Upper lobe of right lung (tissue), 1 donor: ENCODE data around the gene RLN3. TPM values are rescaled to one million over a fixed set of nuclear protein-coding genes. Genes with fewer than 3 reads are reported as not detected.

Source experiments
- ATAC-seq: fragments of 200-7000 bp; cut with Tn5 transposase; one replicate; pipeline ENCODE4 v1.9.1; 2020; ENCODE audit warnings: mild to moderate bottlenecking, moderate library complexity
- DNase-seq: peaks from one replicate; pipeline ENCODE4 v3.0.0-alpha.2; 2020
- H3K27ac ChIP-seq: fragments of 200-600 bp; one replicate; pipeline ENCODE4 v1.8.0; 2022
- H3K27me3 ChIP-seq: fragments of 200-600 bp; one replicate; pipeline ENCODE4 v1.8.0; 2022; ENCODE audit warnings: mild to moderate bottlenecking
- H3K36me3 ChIP-seq: fragments of 200-600 bp; one replicate; pipeline ENCODE4 v1.8.0; 2022
- H3K4me1 ChIP-seq: fragments of 200-600 bp; one replicate; pipeline ENCODE4 v1.8.0; 2022
- H3K4me3 ChIP-seq: fragments of 200-600 bp; one replicate; pipeline ENCODE4 v1.8.0; 2022; ENCODE audit warnings: mild to moderate bottlenecking
- H3K9me3 ChIP-seq: fragments of 200-600 bp; one replicate; pipeline ENCODE4 v1.8.0; 2022
- intact Hi-C: fragments of 100-400 bp; cut with DNase I; formaldehyde crosslinking; loops from one replicate; pipeline ENCODE4 v1.11.0; 2022
- total RNA-seq: library from RNA; stranded (reverse); fragmentation: NEBNext Ultra II Directional; extraction: Animal tissue kit (Norgen Biotek cat#: 25700); gene quantifications from one replicate; pipeline ENCODE4 v1.2.1, GENCODE V29; 2021
- TF ChIP-seq, protein P1 (sequence below): fragments of 200-600 bp; IDR thresholded peaks from one replicate; pipeline ENCODE4 v1.8.0; 2022; ENCODE audit warnings: antibody characterized with exemption
- donor health status: DM: no; HTN: yes; CAD: no; lungs with severe emphysema.

The RLN3 gene
- total RNA-seq, 1 donor from 2014 or later: not detected

DNA sequence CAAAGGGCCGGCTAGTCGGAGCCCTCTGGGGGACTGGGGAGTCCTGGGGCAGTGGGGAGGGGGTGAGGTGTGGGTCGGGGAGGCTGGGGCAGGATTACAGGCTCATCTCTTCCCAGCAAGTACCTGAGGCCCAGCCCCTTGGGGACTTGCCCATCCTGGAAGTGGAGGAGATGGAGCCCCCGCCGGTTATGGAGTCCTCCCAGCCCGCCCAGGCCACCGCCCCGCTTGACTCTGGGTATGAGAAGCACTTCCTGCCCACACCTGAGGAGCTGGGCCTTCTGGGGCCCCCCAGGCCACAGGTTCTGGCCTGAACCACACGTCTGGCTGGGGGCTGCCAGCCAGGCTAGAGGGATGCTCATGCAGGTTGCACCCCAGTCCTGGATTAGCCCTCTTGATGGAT, 24.0 kb downstream of the RLN3 start:
- Histone ChIP-seq H3K4me1 (no peaks in the 10 kb centered on the region), H3K27ac (no peak overlapping the region), H3K4me3 (no peak overlapping the region), H3K36me3 (peaks cover 14% of the 10 kb centered on the region), H3K9me3 (no peaks in the 10 kb centered on the region), H3K27me3 (no peaks in the 10 kb centered on the region)
- no peak for ATAC-seq
- intact Hi-C loops: no loop called here
- peak; percentile 63 for DNase-seq
- TF ChIP-seq, protein P1, sequence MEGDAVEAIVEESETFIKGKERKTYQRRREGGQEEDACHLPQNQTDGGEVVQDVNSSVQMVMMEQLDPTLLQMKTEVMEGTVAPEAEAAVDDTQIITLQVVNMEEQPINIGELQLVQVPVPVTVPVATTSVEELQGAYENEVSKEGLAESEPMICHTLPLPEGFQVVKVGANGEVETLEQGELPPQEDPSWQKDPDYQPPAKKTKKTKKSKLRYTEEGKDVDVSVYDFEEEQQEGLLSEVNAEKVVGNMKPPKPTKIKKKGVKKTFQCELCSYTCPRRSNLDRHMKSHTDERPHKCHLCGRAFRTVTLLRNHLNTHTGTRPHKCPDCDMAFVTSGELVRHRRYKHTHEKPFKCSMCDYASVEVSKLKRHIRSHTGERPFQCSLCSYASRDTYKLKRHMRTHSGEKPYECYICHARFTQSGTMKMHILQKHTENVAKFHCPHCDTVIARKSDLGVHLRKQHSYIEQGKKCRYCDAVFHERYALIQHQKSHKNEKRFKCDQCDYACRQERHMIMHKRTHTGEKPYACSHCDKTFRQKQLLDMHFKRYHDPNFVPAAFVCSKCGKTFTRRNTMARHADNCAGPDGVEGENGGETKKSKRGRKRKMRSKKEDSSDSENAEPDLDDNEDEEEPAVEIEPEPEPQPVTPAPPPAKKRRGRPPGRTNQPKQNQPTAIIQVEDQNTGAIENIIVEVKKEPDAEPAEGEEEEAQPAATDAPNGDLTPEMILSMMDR: no peak

DNA sequence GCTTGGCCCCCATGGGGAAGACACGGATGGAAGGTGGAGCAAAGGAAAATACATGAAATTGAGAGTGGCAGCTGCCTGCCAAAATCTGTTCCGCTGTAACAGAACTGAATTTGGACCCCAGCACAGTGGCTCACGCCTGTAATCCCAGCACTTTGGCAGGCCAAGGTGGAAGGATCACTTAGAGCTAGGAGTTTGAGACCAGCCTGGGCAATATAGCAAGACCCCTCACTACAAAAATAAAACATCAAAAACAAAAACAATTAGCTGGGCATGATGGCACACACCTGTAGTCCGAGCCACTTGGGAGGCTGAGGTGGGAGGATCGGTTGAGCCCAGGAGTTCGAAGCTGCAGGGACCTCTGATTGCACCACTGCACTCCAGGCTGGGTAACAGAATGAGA, 24.5 kb downstream of the RLN3 start:
- H3K36me3 ChIP-seq: peaks cover 14% of the 10 kb centered on the region
- no peaks in the 10 kb centered on the region for H3K27me3 ChIP-seq
- TF ChIP-seq, protein P1: no peak
- H3K9me3 ChIP-seq: no peaks in the 10 kb centered on the region
- ATAC-seq: no peak
- DNase-seq: no peak
- no peak overlapping the region for H3K4me3 ChIP-seq
- no peaks in the 10 kb centered on the region for H3K4me1 ChIP-seq
- intact Hi-C loops: no loop called here
- no peak overlapping the region for H3K27ac ChIP-seq

DNA sequence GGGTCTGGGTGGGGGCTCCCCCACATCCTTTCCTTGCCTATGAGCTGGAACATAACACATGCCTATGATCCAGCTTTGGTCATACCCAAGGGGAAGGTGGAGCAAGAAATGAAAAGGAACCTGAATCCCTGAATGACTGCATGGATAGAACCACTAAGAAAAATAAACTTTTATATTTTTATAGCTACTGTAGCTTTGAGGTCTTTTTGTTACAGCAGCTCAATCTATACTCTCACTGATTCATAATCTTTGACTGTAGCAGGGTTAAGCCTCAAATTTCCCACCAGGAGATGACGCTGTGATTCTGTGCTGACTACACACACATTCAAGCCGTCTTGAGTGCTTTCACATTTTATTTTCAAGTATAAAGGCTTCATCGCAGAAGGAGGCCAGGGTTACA, 25.1 kb downstream of the RLN3 start:
- H3K4me3 ChIP-seq: no peak overlapping the region
- ATAC-seq: no peak
- no peaks in the 10 kb centered on the region for H3K4me1 ChIP-seq
- intact Hi-C loops: no loop called here
- H3K9me3 ChIP-seq: no peaks in the 10 kb centered on the region
- DNase-seq: no peak
- H3K27me3 ChIP-seq: no peaks in the 10 kb centered on the region
- TF ChIP-seq, protein P1: no peak
- H3K36me3 ChIP-seq: peaks cover 14% of the 10 kb centered on the region
- no peak overlapping the region for H3K27ac ChIP-seq

DNA sequence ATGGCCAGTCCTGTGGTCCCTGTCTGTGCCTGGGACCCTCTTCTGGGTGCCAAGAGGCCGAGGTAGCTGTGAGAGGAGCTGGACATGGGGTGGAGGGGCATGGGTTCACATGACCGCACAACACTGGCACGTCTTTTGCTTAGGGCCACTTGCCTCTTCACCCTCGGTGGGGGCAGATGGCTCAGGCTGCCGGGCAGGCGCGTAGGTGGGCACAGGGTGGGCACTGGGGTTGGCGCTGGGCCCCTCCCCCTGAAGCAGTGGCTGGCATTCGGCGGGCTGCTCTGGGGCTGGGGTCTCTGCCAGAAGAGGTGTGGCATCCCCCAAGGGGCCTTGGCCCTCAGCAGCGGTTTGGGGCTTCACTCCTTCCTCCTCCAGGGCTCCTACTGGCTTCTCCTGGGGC, 25.6 kb downstream of the RLN3 start:
- H3K36me3 ChIP-seq: peaks cover 14% of the 10 kb centered on the region
- no peaks in the 10 kb centered on the region for H3K9me3 ChIP-seq
- ATAC-seq (no peak), DNase-seq (no peak)
- H3K4me1 ChIP-seq: no peaks in the 10 kb centered on the region
- H3K4me3 ChIP-seq: no peak overlapping the region
- H3K27ac ChIP-seq: no peak overlapping the region
- TF ChIP-seq, protein P1: no peak
- H3K27me3 ChIP-seq: peaks cover 4% of the 10 kb centered on the region
- intact Hi-C loops: no loop called here

DNA sequence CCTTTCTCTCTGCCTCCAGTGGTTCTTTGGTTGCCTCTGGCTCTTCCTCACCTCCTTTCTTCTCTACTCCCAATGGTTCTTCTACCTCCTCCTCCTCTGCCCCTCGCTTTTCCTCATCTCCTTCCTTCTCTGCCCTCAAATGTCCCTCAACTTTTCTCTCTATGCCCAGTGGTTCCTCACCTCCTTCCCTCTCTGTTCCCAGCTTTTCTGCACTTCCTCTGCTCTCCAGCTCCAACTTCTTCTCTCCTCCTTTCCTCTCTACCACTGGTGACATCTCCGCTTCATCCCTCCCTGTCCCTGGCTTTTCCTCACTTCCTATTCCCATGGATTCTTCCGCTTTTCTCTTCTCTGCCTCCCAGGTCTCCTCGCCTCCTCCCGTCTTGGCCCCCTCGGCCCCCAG, 26.2 kb downstream of the RLN3 start:
- Histone ChIP-seq H3K4me3 (no peak overlapping the region), H3K27me3 (peaks cover 10% of the 10 kb centered on the region), H3K36me3 (peaks cover 11% of the 10 kb centered on the region), H3K9me3 (no peaks in the 10 kb centered on the region), H3K27ac (no peak overlapping the region), H3K4me1 (no peaks in the 10 kb centered on the region)
- TF ChIP-seq, protein P1: no peak
- ATAC-seq (no peak), DNase-seq (no peak)
- intact Hi-C loops: no loop called here

DNA sequence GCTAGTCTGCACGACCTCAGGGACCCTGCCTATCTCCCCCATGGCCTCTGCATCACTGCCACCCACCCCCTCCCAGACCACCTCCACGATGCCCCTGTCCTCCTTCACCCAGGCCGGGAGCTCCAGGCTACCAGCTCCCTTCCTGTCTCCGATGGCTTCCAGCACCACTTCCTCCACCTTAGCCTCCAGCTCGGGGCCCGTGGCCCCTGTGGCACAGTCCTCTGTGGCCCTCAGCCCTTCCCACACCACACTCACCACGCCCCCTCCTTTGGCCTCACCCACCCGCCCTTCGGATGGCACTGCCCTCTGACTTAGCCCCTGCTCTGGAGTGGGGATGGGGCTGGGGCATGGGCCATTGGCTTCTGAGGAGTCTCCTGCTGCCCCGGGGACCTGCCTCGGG, 26.8 kb downstream of the RLN3 start:
- intact Hi-C loops: no loop called here
- Histone ChIP-seq H3K4me3 (no peak overlapping the region), H3K4me1 (no peaks in the 10 kb centered on the region), H3K9me3 (no peaks in the 10 kb centered on the region), H3K36me3 (peaks cover 10% of the 10 kb centered on the region), H3K27ac (no peak overlapping the region), H3K27me3 (peaks cover 16% of the 10 kb centered on the region)
- no peak for ATAC-seq
- TF ChIP-seq, protein P1: no peak
- DNase-seq: peak; percentile 59
